SU-DHL-6 (cell line): ENCODE data around the gene ABCG4.

Experiments
- H2AFZ ChIP-seq: fragments of 200-600 bp; sonication (generic); 2 replicates; pipeline ENCODE4 v1.6.1; 2014; ENCODE audit warnings: low read depth, mild to moderate bottlenecking, moderate library complexity, mixed read lengths, antibody characterized with exemption, low read length; ENCODE audit not compliant: severe bottlenecking
- H3F3A ChIP-seq: fragments of 200-600 bp; shearing (Covaris generic); 2 replicates; pipeline ENCODE4 v1.6.0; 2016; ENCODE audit warnings: antibody characterized with exemption, mild to moderate bottlenecking; ENCODE audit not compliant: insufficient read depth
- H3K27ac ChIP-seq: fragments of 200-600 bp; sonication (generic); 2 replicates; pipeline ENCODE4 v1.5.1; 2016; ENCODE audit warnings: low read depth, mild to moderate bottlenecking, low read length, moderate library complexity, mixed read lengths
- H3K27me3 ChIP-seq: fragments of 200-600 bp; sonication (generic), shearing (Covaris generic); 2 replicates; pipeline ENCODE4 v1.6.0; 2014; ENCODE audit warnings: mild to moderate bottlenecking, low read length
- H3K36me3 ChIP-seq: fragments of 200-600 bp; sonication (generic); 2 replicates; pipeline ENCODE4 v1.6.1; 2014; ENCODE audit warnings: mild to moderate bottlenecking, low read length, mixed read lengths
- H3K4me2 ChIP-seq: fragments of 300-600, 200-600 bp; shearing (Covaris generic), sonication (generic); 2 replicates; pipeline ENCODE4 v1.6.0; 2014; ENCODE audit warnings: low read length, low read depth, mild to moderate bottlenecking; ENCODE audit not compliant: poor library complexity, severe bottlenecking
- H3K4me3 ChIP-seq: fragments of 200-600 bp; sonication (generic); 2 replicates; pipeline ENCODE4 v1.5.1; 2014; ENCODE audit warnings: antibody characterized with exemption, low read length, mild to moderate bottlenecking, mixed read lengths; ENCODE audit not compliant: insufficient read depth, poor library complexity, severe bottlenecking
- H3K79me2 ChIP-seq: fragments of 200-600 bp; sonication (generic); 2 replicates; pipeline ENCODE4 v1.6.1; 2014; ENCODE audit warnings: mild to moderate bottlenecking, low read length, moderate library complexity; ENCODE audit not compliant: insufficient read depth
- H3K9ac ChIP-seq: fragments of 200-600 bp; sonication (generic); 2 replicates; pipeline ENCODE4 v1.7.0; 2014; ENCODE audit warnings: mild to moderate bottlenecking, low read length
- H3K9me2 ChIP-seq: fragments of 200-600 bp; sonication (generic); replicated peaks from 2 replicates; pipeline ENCODE4 v1.6.1; 2014; ENCODE audit warnings: low read length; ENCODE audit not compliant: insufficient read depth
- H3K9me3 ChIP-seq: fragments of 200-600 bp; sonication (generic); 2 replicates; pipeline ENCODE4 v1.6.1; 2014; ENCODE audit warnings: low read length, mixed read lengths; ENCODE audit not compliant: insufficient read depth
- H4K20me1 ChIP-seq: fragments of 200-600 bp; sonication (generic); 2 replicates; pipeline ENCODE4 v1.6.1; 2014; ENCODE audit warnings: low read depth, mild to moderate bottlenecking, antibody characterized with exemption, low read length, moderate library complexity, mixed read lengths
- CTCF ChIP-seq: fragments of 200-600 bp; sonication (generic); IDR thresholded peaks from one replicate; pipeline ENCODE4 v1.5.1; 2017; ENCODE audit warnings: antibody characterized with exemption, mild to moderate bottlenecking, low read length, moderate library complexity; ENCODE audit not compliant: insufficient read depth, poor library complexity, severe bottlenecking
- EZH2phosphoT487 ChIP-seq: fragments of 200-600 bp; sonication (generic), shearing (Covaris generic); conservative IDR thresholded peaks from 2 replicates; pipeline ENCODE4 v1.6.1; 2018; ENCODE audit warnings: mild to moderate bottlenecking, antibody characterized with exemption, low read length, moderate library complexity, mixed read lengths

ABCG4 gene

DNA sequence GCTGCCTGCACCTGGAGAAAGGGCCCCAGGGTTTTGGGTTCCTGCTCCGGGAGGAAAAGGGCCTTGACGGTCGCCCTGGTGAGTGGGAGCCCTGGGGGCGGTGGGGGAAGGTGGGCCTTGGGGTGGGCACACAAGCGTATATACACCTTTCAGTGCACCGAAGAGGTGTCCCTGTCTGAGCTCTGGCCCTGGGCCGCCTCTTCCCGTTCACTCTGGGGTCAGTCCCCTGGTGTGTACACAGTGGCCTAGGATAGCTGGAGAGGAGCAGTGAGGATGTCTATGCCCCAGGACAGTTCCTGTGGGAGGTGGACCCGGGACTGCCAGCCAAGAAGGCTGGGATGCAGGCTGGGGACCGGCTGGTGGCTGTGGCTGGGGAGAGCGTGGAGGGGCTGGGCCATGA, 39.2 kb downstream of the ABCG4 start:
- H3K4me3 ChIP-seq: no peak overlapping the region
- H3K79me2 ChIP-seq: no peaks in the 10 kb centered on the region
- no peak overlapping the region for H2AFZ ChIP-seq
- TF ChIP-seq CTCF (no peak), EZH2phosphoT487 (no peak)
- no peaks in the 10 kb centered on the region for H4K20me1 ChIP-seq
- H3K9me3 ChIP-seq: no peaks in the 10 kb centered on the region
- H3K9me2 ChIP-seq: no peaks in the 10 kb centered on the region
- H3F3A ChIP-seq: no peaks in the 10 kb centered on the region
- no peaks in the 10 kb centered on the region for H3K36me3 ChIP-seq
- H3K27ac ChIP-seq: no peak overlapping the region
- no peak overlapping the region for H3K4me2 ChIP-seq
- H3K9ac ChIP-seq: no peak overlapping the region
- no peaks in the 10 kb centered on the region for H3K27me3 ChIP-seq

- H3K27me3 ChIP-seq: no peaks in the 10 kb centered on the region
Measured at GRCh38 chr11:119188887-119189286, 40.0 kb downstream of the ABCG4 start.

GRCh38 chr11:119189393-119189792, 40.5 kb downstream of the ABCG4 start:
- no peak overlapping the region for H3K4me2 ChIP-seq

More at GRCh38 chr11:119188887-119189286, 40.0 kb downstream of the ABCG4 start:
- Histone ChIP-seq H3K9me3 (no peaks in the 10 kb centered on the region), H4K20me1 (no peaks in the 10 kb centered on the region), H3K4me3 (no peak overlapping the region), H3K36me3 (no peaks in the 10 kb centered on the region), H3K27ac (no peak overlapping the region), H3F3A (no peaks in the 10 kb centered on the region), H3K9ac (no peak overlapping the region), H2AFZ (no peak overlapping the region), H3K4me2 (no peak overlapping the region), H3K9me2 (no peaks in the 10 kb centered on the region), H3K79me2 (no peaks in the 10 kb centered on the region)
- TF ChIP-seq CTCF (no peak), EZH2phosphoT487 (no peak)

More at GRCh38 chr11:119189393-119189792, 40.5 kb downstream of the ABCG4 start:
- no peaks in the 10 kb centered on the region for H3K9me2 ChIP-seq
- no peaks in the 10 kb centered on the region for H4K20me1 ChIP-seq
- H3K36me3 ChIP-seq: no peaks in the 10 kb centered on the region
- H3K27ac ChIP-seq: no peak overlapping the region
- no peak overlapping the region for H3K4me3 ChIP-seq
- no peak overlapping the region for H3K9ac ChIP-seq
- TF ChIP-seq CTCF (no peak), EZH2phosphoT487 (no peak)
- H3K9me3 ChIP-seq: no peaks in the 10 kb centered on the region
- H3F3A ChIP-seq: no peaks in the 10 kb centered on the region
- H3K79me2 ChIP-seq: no peaks in the 10 kb centered on the region
- no peak overlapping the region for H2AFZ ChIP-seq
- H3K27me3 ChIP-seq: no peaks in the 10 kb centered on the region
